ENCODE measurements around the gene NCS1. TPM values are rescaled to one million over a fixed set of nuclear protein-coding genes. Genes with fewer than 3 reads are reported as not detected.

NCS1 gene
- total RNA-seq, 2 donors from 2014 or later, result 194 to 196 TPM

Other genes with a start within 250 kb of the NCS1 start
- 100 to 1,000 TPM; 116 to 165 TPM for gene FNBP1, start 129.2 kb upstream of the NCS1 start, total RNA-seq
- gene GPR107, start 118.5 kb upstream of the NCS1 start, total RNA-seq, result 10 to 100 TPM; 38.3 to 38.9 TPM
- 100 to 1,000 TPM in 1 of 2 donors, 10 to 100 TPM in 1; 98.8 to 224 TPM for gene HMCN2, start 93.4 kb downstream of the NCS1 start, total RNA-seq

All from posterior vena cava (tissue), 2 donors.